WTC11 (cell line): ENCODE results near the gene BAMBI. TPM values are rescaled to one million over a fixed set of nuclear protein-coding genes. Genes with fewer than 3 reads are reported as not detected.

ENCODE experiments used
- ATAC-seq: fragments of 200-7000 bp; cut with Tn5 transposase; 2 replicates; pipeline ENCODE4 v1.10.0; 2021; ENCODE audit warnings: mild to moderate bottlenecking, moderate library complexity
- CTCF ChIA-PET: fragments of 300-600 bp; sonication (Branson Sonifier 250); formaldehyde crosslinking; loops from one replicate; lab custom pipeline; 2021; ENCODE audit warnings: antibody characterized with exemption; lab: Charles Lee
- POLR2A ChIA-PET: fragments of 350-600 bp; sonication (Branson Sonifier 250); formaldehyde crosslinking; loops from one replicate; lab custom pipeline; 2021; ENCODE audit warnings: antibody characterized with exemption; lab: Charles Lee
- DNase-seq: peaks from one replicate; pipeline ENCODE4 v3.0.0; 2021; ENCODE audit warnings: low spot score
- H3K27ac Mint-ChIP-seq: 2 replicates; pipeline ENCODE4 v1.8.0; 2021; ENCODE audit warnings: mixed read lengths
- H3K27me3 Mint-ChIP-seq: 2 replicates; pipeline ENCODE4 v1.8.0; 2021; ENCODE audit warnings: low read depth, mild to moderate bottlenecking, moderate library complexity, mixed read lengths
- H3K36me3 Mint-ChIP-seq: 2 replicates; pipeline ENCODE4 v1.8.0; 2021; ENCODE audit warnings: mixed read lengths
- H3K4me1 Mint-ChIP-seq: 2 replicates; pipeline ENCODE4 v1.8.0; 2022; ENCODE audit warnings: mixed read lengths
- H3K4me3 Mint-ChIP-seq: 2 replicates; pipeline ENCODE4 v1.8.0; 2021; ENCODE audit warnings: mild to moderate bottlenecking, moderate library complexity, mixed read lengths
- H3K9me3 Mint-ChIP-seq: 2 replicates; pipeline ENCODE4 v1.8.0; 2021; ENCODE audit warnings: mixed read lengths
- CREB1 ChIP-seq: sonication (generic); formaldehyde crosslinking; IDR thresholded peaks from 2 replicates; pipeline ENCODE4 v1.8.0; 2023; ENCODE audit warnings: mild to moderate bottlenecking, missing genetic modification reagents
- CREM ChIP-seq: sonication (generic); formaldehyde crosslinking; IDR thresholded peaks from 2 replicates; pipeline ENCODE4 v1.8.1; 2022; ENCODE audit warnings: mild to moderate bottlenecking, missing genetic modification reagents, moderate library complexity
- E2F4 ChIP-seq: sonication (generic); formaldehyde crosslinking; IDR thresholded peaks from 2 replicates; pipeline ENCODE4 v1.8.1; 2022; ENCODE audit warnings: low read depth, mild to moderate bottlenecking, moderate library complexity, missing genetic modification reagents, borderline replicate concordance
- JAZF1 ChIP-seq: fragments of 250-450 bp; sonication (Bioruptor Pico); IDR thresholded peaks from 2 replicates; pipeline ENCODE4 v1.9.0; 2021; ENCODE audit warnings: moderate library complexity, mild to moderate bottlenecking, inconsistent platforms
- JUN ChIP-seq: sonication (generic); formaldehyde crosslinking; IDR thresholded peaks from 2 replicates; pipeline ENCODE4 v1.8.0; 2023; ENCODE audit warnings: mild to moderate bottlenecking, missing genetic modification reagents
- NR1H2 ChIP-seq: sonication (generic); formaldehyde crosslinking; IDR thresholded peaks from 2 replicates; pipeline ENCODE4 v1.9.0; 2021; ENCODE audit warnings: mild to moderate bottlenecking, moderate library complexity, missing genetic modification reagents
- NR3C1 ChIP-seq: sonication (generic); formaldehyde crosslinking; conservative IDR thresholded peaks from 2 replicates; pipeline ENCODE4 v1.8.1; 2023; ENCODE audit warnings: low read depth, mild to moderate bottlenecking, missing genetic modification reagents
- SOX15 ChIP-seq: fragments of 250-450 bp; sonication (Bioruptor Pico); IDR thresholded peaks from 2 replicates; pipeline ENCODE4 v1.9.0; 2021; ENCODE audit warnings: mild to moderate bottlenecking
- TCF7 ChIP-seq: sonication (generic); formaldehyde crosslinking; IDR thresholded peaks from 2 replicates; pipeline ENCODE4 v1.8.0; 2022; ENCODE audit warnings: mild to moderate bottlenecking, low read depth, missing genetic modification reagents, moderate library complexity
- TEAD4 ChIP-seq: sonication (generic); formaldehyde crosslinking; IDR thresholded peaks from 2 replicates; pipeline ENCODE4 v1.8.0; 2022; ENCODE audit warnings: mild to moderate bottlenecking, missing genetic modification reagents
- USF1 ChIP-seq: sonication (generic); formaldehyde crosslinking; IDR thresholded peaks from 2 replicates; pipeline ENCODE4 v1.8.0; 2022; ENCODE audit warnings: mild to moderate bottlenecking, missing genetic modification reagents
- USF2 ChIP-seq: sonication (generic); formaldehyde crosslinking; IDR thresholded peaks from 2 replicates; pipeline ENCODE4 v1.8.1; 2023; ENCODE audit warnings: mild to moderate bottlenecking, missing genetic modification reagents, moderate library complexity
- ZNF121 ChIP-seq: sonication (generic); formaldehyde crosslinking; IDR thresholded peaks from 2 replicates; pipeline ENCODE4 v1.8.0; 2023; ENCODE audit warnings: missing genetic modification reagents
- ZNF138 ChIP-seq: sonication (generic); formaldehyde crosslinking; conservative IDR thresholded peaks from 2 replicates; pipeline ENCODE4 v1.8.1; 2022; ENCODE audit warnings: mild to moderate bottlenecking, moderate library complexity, missing genetic modification reagents
- ZNF317 ChIP-seq: sonication (generic); formaldehyde crosslinking; IDR thresholded peaks from 2 replicates; pipeline ENCODE4 v1.8.1; 2023; ENCODE audit warnings: low read depth, mild to moderate bottlenecking, moderate library complexity, missing genetic modification reagents, borderline replicate concordance
- total RNA-seq: library from RNA; stranded (reverse); gene quantifications from 3 replicates; pipeline ENCODE4 v1.2.3, GENCODE V29; 2021
- TF ChIP-seq, protein P1 (sequence below): sonication (generic); formaldehyde crosslinking; IDR thresholded peaks from 2 replicates; pipeline ENCODE4 v1.8.0; 2022; ENCODE audit warnings: mild to moderate bottlenecking, missing genetic modification reagents
- TF ChIP-seq, protein P2 (sequence below): fragments of 250-450 bp; sonication (Bioruptor Pico); IDR thresholded peaks from 2 replicates; pipeline ENCODE4 v1.9.0; 2021; ENCODE audit warnings: mild to moderate bottlenecking, borderline replicate concordance
- TF ChIP-seq, protein P3 (sequence below): sonication (generic); formaldehyde crosslinking; IDR thresholded peaks from 2 replicates; pipeline ENCODE4 v1.8.1; 2022; ENCODE audit warnings: mild to moderate bottlenecking, missing genetic modification reagents, moderate library complexity, borderline replicate concordance
- TF ChIP-seq, protein P4 (sequence below): fragments of 250-450 bp; sonication (Bioruptor Pico); conservative IDR thresholded peaks from 2 replicates; pipeline ENCODE4 v1.9.0; 2021; ENCODE audit warnings: mild to moderate bottlenecking

Gene BAMBI
- total RNA-seq, 1 experiment from 2014 or later, result 29.0 TPM

DNA sequence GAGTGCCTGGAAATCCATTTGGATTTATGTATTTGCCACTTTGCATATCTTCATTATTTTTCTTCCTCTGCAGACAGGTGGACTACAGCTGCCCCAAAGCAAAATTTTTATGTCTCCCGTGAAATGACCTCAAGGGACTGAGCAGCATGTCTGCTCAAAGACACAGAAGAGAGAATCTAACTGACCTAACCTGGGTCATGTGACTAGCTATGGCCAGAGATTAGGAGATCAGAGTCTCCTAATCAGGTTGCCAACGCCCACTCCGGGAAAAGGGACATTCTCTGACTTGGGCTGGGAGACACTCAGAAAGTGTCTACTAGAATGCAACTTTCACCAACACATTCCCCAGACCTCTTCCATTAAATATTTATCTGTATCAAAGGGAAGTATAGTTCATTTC lies 2.5 kb upstream of the BAMBI start:
- H3K36me3 Mint-ChIP-seq, result no peaks in the 10 kb centered on the region
- H3K27me3 Mint-ChIP-seq, result peaks cover 9% of the 10 kb centered on the region
- CTCF ChIA-PET, result no interaction called here
- H3K9me3 Mint-ChIP-seq, result no peaks in the 10 kb centered on the region
- H3K4me1 Mint-ChIP-seq, result peaks cover 21% of the 10 kb centered on the region
- POLR2A ChIA-PET, result no interaction called here
- ATAC-seq (no peak), DNase-seq (no peak)
- no peak for TF ChIP-seq CREM (CRISPR knock-in tag)
- 0 out of 2 replicates have a peak, but pooled peaks have one; percentile 36 for TF ChIP-seq USF1 (CRISPR knock-in tag)
- TF ChIP-seq USF2 (CRISPR knock-in tag), result peak; percentile 69
- TF ChIP-seq ZNF121 (CRISPR knock-in tag), result no peak
- no peak for TF ChIP-seq ZNF317
- no peak for TF ChIP-seq CREB1 (CRISPR knock-in tag)
- TF ChIP-seq, protein P1, sequence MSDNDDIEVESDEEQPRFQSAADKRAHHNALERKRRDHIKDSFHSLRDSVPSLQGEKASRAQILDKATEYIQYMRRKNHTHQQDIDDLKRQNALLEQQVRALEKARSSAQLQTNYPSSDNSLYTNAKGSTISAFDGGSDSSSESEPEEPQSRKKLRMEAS (CRISPR knock-in tag), result no peak
- TF ChIP-seq TEAD4 (CRISPR knock-in tag), result no peak
- TF ChIP-seq ZNF138 (CRISPR knock-in tag), result no peak
- TF ChIP-seq SOX15 (CRISPR knock-in tag), result no peak
- H3K4me3 Mint-ChIP-seq, result no peak overlapping the region
- no peak overlapping the region for H3K27ac Mint-ChIP-seq

- peak overlapping the region; percentile 90 for H3K27ac Mint-ChIP-seq
- no peak for TF ChIP-seq E2F4
- no peak for TF ChIP-seq NR1H2 (CRISPR knock-in tag)
- TF ChIP-seq, protein P2, sequence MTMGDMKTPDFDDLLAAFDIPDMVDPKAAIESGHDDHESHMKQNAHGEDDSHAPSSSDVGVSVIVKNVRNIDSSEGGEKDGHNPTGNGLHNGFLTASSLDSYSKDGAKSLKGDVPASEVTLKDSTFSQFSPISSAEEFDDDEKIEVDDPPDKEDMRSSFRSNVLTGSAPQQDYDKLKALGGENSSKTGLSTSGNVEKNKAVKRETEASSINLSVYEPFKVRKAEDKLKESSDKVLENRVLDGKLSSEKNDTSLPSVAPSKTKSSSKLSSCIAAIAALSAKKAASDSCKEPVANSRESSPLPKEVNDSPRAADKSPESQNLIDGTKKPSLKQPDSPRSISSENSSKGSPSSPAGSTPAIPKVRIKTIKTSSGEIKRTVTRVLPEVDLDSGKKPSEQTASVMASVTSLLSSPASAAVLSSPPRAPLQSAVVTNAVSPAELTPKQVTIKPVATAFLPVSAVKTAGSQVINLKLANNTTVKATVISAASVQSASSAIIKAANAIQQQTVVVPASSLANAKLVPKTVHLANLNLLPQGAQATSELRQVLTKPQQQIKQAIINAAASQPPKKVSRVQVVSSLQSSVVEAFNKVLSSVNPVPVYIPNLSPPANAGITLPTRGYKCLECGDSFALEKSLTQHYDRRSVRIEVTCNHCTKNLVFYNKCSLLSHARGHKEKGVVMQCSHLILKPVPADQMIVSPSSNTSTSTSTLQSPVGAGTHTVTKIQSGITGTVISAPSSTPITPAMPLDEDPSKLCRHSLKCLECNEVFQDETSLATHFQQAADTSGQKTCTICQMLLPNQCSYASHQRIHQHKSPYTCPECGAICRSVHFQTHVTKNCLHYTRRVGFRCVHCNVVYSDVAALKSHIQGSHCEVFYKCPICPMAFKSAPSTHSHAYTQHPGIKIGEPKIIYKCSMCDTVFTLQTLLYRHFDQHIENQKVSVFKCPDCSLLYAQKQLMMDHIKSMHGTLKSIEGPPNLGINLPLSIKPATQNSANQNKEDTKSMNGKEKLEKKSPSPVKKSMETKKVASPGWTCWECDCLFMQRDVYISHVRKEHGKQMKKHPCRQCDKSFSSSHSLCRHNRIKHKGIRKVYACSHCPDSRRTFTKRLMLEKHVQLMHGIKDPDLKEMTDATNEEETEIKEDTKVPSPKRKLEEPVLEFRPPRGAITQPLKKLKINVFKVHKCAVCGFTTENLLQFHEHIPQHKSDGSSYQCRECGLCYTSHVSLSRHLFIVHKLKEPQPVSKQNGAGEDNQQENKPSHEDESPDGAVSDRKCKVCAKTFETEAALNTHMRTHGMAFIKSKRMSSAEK (CRISPR knock-in tag), result no peak
- TF ChIP-seq, protein P3, sequence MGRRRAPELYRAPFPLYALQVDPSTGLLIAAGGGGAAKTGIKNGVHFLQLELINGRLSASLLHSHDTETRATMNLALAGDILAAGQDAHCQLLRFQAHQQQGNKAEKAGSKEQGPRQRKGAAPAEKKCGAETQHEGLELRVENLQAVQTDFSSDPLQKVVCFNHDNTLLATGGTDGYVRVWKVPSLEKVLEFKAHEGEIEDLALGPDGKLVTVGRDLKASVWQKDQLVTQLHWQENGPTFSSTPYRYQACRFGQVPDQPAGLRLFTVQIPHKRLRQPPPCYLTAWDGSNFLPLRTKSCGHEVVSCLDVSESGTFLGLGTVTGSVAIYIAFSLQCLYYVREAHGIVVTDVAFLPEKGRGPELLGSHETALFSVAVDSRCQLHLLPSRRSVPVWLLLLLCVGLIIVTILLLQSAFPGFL (CRISPR knock-in tag), result no peak
- no peak for TF ChIP-seq TCF7 (CRISPR knock-in tag)
- TF ChIP-seq, protein P4, sequence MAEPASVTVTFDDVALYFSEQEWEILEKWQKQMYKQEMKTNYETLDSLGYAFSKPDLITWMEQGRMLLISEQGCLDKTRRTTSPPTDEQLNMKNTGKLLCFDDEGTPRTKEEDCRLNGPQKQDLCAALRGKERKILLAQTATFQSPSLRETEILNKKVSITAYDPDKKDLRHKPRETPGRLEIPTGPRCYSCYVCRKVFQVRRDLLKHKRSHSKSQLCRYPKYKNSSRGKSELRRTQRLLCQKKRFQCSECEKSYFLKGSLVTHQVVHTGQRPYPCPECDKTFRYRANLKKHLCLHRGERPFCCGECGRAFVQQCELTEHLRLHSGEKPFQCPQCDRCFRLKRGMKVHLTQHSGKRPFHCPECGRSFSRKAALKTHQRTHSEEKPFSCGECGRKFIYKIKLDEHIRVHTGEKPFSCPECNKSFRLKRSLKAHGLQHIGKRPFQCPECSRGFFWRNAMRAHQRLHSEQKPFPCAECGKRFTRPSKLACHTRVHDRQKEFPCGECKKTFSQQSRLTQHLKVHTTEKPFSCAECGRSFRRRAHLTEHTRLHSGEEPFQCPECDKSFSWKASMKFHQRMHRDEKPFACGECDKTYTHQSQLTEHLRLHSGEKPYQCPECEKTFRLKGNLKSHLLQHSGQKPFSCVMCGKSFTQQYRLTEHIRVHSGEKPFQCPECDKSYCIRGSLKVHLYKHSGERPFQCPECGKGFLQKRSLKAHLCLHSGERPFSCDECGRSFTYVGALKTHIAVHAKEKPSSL, result no peak
- TF ChIP-seq JAZF1, result no peak
- no peak for TF ChIP-seq NR3C1
- no peak for TF ChIP-seq JUN (CRISPR knock-in tag)
- H3K9me3 Mint-ChIP-seq, result no peaks in the 10 kb centered on the region
- peaks cover 35% of the 10 kb centered on the region for H3K4me1 Mint-ChIP-seq
- peaks cover 3% of the 10 kb centered on the region; the same call in 1 of the 2 replicates for H3K27me3 Mint-ChIP-seq
- ATAC-seq, result peak; percentile 57
- H3K4me3 Mint-ChIP-seq, result peak overlapping the region; percentile 78
- peak; percentile 73 for DNase-seq
- POLR2A ChIA-PET, result no interaction called here
- peaks cover 4% of the 10 kb centered on the region; the same call in 1 of the 2 replicates for H3K36me3 Mint-ChIP-seq
- CTCF ChIA-PET, result interaction anchor here (0.7 to 1.6 kb wide), 6 partner anchors 10 to 628 kb away, joined by 3 to 9 read pairs (median 5); no protein-coding TSS in a partner anchor
Observed at GRCh38 chr10:28676326-28676967, 874 bp upstream of the BAMBI start.
